ENCODE measurements around the gene ABL2.
"Not testable (repeated sequence)": the region's sequence is repeated elsewhere in the genome, so short reads cannot be mapped to it uniquely, and the experiment has no call there.

The ABL2 gene

GRCh38 chr1:179170468-179170770, 59.1 kb downstream of the ABL2 start:
- DNase-seq (ENCODE audit: low read depth in 1 of 2, low spot score in 1 of 2): not testable (repeated sequence)

- no peak for DNase-seq (ENCODE audit: low read depth in 1 of 2, low spot score in 1 of 2)
Measured at GRCh38 chr1:179169616-179170467, 59.6 kb downstream of the ABL2 start.

GRCh38 chr1:179168536-179168935, 60.9 kb downstream of the ABL2 start:
- no peak for DNase-seq (ENCODE audit: low read depth in 1 of 2, low spot score in 1 of 2)

GRCh38 chr1:179167955-179168354, 61.5 kb downstream of the ABL2 start:
- no peak for DNase-seq (ENCODE audit: low read depth in 1 of 2, low spot score in 1 of 2)

- no peak for DNase-seq (ENCODE audit: low read depth in 1 of 2, low spot score in 1 of 2)
Measured at GRCh38 chr1:179167418-179167777, 62.1 kb downstream of the ABL2 start.

- no peak for DNase-seq (ENCODE audit: low read depth in 1 of 2, low spot score in 1 of 2)
Measured at GRCh38 chr1:179166663-179167417, 62.6 kb downstream of the ABL2 start.

GRCh38 chr1:179164494-179164893, 65.0 kb downstream of the ABL2 start:
- DNase-seq (ENCODE audit: low read depth in 1 of 2, low spot score in 1 of 2): no peak

- DNase-seq (ENCODE audit: low read depth in 1 of 2, low spot score in 1 of 2): no peak
Measured at GRCh38 chr1:179156708-179157107, 72.8 kb downstream of the ABL2 start.

GRCh38 chr1:179156026-179156425, 73.5 kb downstream of the ABL2 start:
- no peak for DNase-seq (ENCODE audit: low read depth in 1 of 2, low spot score in 1 of 2)

- no peak for DNase-seq (ENCODE audit: low read depth in 1 of 2, low spot score in 1 of 2)
Measured at GRCh38 chr1:179155615-179156014, 73.9 kb downstream of the ABL2 start.

- no peak for DNase-seq (ENCODE audit: low read depth in 1 of 2, low spot score in 1 of 2)
Measured at GRCh38 chr1:179154437-179154836, 75.0 kb downstream of the ABL2 start.

- no peak for DNase-seq (ENCODE audit: low read depth in 1 of 2, low spot score in 1 of 2)
Measured at GRCh38 chr1:179153217-179153616, 76.3 kb downstream of the ABL2 start.

- no peak for DNase-seq (ENCODE audit: low read depth in 1 of 2, low spot score in 1 of 2)
Measured at GRCh38 chr1:179151908-179152682, 77.4 kb downstream of the ABL2 start.

- no peak for DNase-seq (ENCODE audit: low read depth in 1 of 2, low spot score in 1 of 2)
Measured at GRCh38 chr1:179146911-179147310, 82.6 kb downstream of the ABL2 start.

GRCh38 chr1:179146476-179146875, 83.0 kb downstream of the ABL2 start:
- no peak for DNase-seq (ENCODE audit: low read depth in 1 of 2, low spot score in 1 of 2)

GRCh38 chr1:179145521-179145920, 84.0 kb downstream of the ABL2 start:
- no peak for DNase-seq (ENCODE audit: low read depth in 1 of 2, low spot score in 1 of 2)

- no peak for DNase-seq (ENCODE audit: low read depth in 1 of 2, low spot score in 1 of 2)
Measured at GRCh38 chr1:179144626-179145025, 84.9 kb downstream of the ABL2 start.

GRCh38 chr1:179143322-179143721, 86.2 kb downstream of the ABL2 start:
- no peak for DNase-seq (ENCODE audit: low read depth in 1 of 2, low spot score in 1 of 2)

- no peak for DNase-seq (ENCODE audit: low read depth in 1 of 2, low spot score in 1 of 2)
Measured at GRCh38 chr1:179142889-179143299, 86.6 kb downstream of the ABL2 start.

GRCh38 chr1:179141592-179142251, 87.8 kb downstream of the ABL2 start:
- DNase-seq (ENCODE audit: low read depth in 1 of 2, low spot score in 1 of 2): no peak

GRCh38 chr1:179138755-179139154, 90.7 kb downstream of the ABL2 start:
- DNase-seq (ENCODE audit: low read depth in 1 of 2, low spot score in 1 of 2): not testable (repeated sequence)
